Smooth muscle cell (in vitro differentiated cells): ENCODE data around the gene ALDH1L2. TPM values are rescaled to one million over a fixed set of nuclear protein-coding genes. Genes with fewer than 3 reads are reported as not detected.

ENCODE experiments used
- DNase-seq: peaks from one replicate; lab custom pipeline; 2025; ENCODE audit not compliant: unreplicated experiment; lab: John Stamatoyannopoulos, UW
- H2AFZ ChIP-seq: fragments of 200-600 bp; sonication (generic); 2 replicates; pipeline ENCODE4 v1.6.0; 2016; ENCODE audit warnings: antibody characterized with exemption, low read depth, mild to moderate bottlenecking
- H3F3A ChIP-seq: fragments of 200-600 bp; sonication (generic); 2 replicates; pipeline ENCODE4 v1.6.0; 2017; ENCODE audit warnings: antibody characterized with exemption, low read depth
- H3K27ac ChIP-seq: fragments of 200-600 bp; sonication (generic); 2 replicates; pipeline ENCODE4 v1.5.1; 2016; ENCODE audit warnings: low read depth, mild to moderate bottlenecking
- H3K27me3 ChIP-seq: fragments of 200-600 bp; sonication (generic); 2 replicates; pipeline ENCODE4 v1.6.1; 2016; ENCODE audit warnings: low read depth, mild to moderate bottlenecking
- H3K36me3 ChIP-seq: fragments of 200-600 bp; sonication (generic); 2 replicates; pipeline ENCODE4 v1.5.1; 2016; ENCODE audit warnings: low read depth
- H3K4me1 ChIP-seq: fragments of 200-600 bp; sonication (generic); 2 replicates; pipeline ENCODE4 v1.5.1; 2016; ENCODE audit warnings: low read depth
- H3K4me2 ChIP-seq: fragments of 200-600 bp; sonication (generic); 2 replicates; pipeline ENCODE4 v1.6.0; 2016; ENCODE audit warnings: mild to moderate bottlenecking
- H3K4me3 ChIP-seq: fragments of 200-600 bp; sonication (generic); 2 replicates; pipeline ENCODE4 v1.5.1; 2016; ENCODE audit warnings: mild to moderate bottlenecking
- H3K79me2 ChIP-seq: fragments of 200-600 bp; sonication (generic); 2 replicates; pipeline ENCODE4 v1.6.0; 2016; ENCODE audit warnings: low read depth, mild to moderate bottlenecking
- H3K9ac ChIP-seq: fragments of 200-600 bp; sonication (generic); 2 replicates; pipeline ENCODE4 v1.6.0; 2016; ENCODE audit warnings: low read depth
- H3K9me3 ChIP-seq: fragments of 200-600 bp; sonication (generic); replicated peaks from 2 replicates; pipeline ENCODE4 v1.5.1; 2016; ENCODE audit warnings: low read depth
- H4K20me1 ChIP-seq: fragments of 200-600 bp; sonication (generic); 2 replicates; pipeline ENCODE4 v1.6.0; 2016; ENCODE audit warnings: low read depth
- WGBS: methylation state at CpG from one replicate; pipeline ENCODE4 v1.1.7; 2016; ENCODE audit warnings: low lambda C conversion rate; 5-methylcytosine and 5-hydroxymethylcytosine counted together
- polyA plus RNA-seq: library from polyadenylated mRNA; unstranded; fragments of >200 nt; fragmentation: Nextera tagmentation; extraction: Ambion mirVana; gene quantifications from 2 replicates; pipeline ENCODE4 v1.2.1, GENCODE V29; 2016
- total RNA-seq: library from RNA; depleted of rRNA; stranded (reverse); fragments of >200 nt; gene quantifications from 2 replicates; pipeline ENCODE4 v1.2.3, GENCODE V29; 2014
- TF ChIP-seq, protein P1 (sequence below): fragments of 200-600 bp; sonication (generic); IDR thresholded peaks from 2 replicates; pipeline ENCODE4 v1.5.1; 2017; ENCODE audit warnings: borderline replicate concordance, mild to moderate bottlenecking, antibody characterized with exemption; ENCODE audit not compliant: insufficient read depth, poor library complexity, severe bottlenecking

ALDH1L2 gene
- total and polyA plus RNA-seq, 2 experiments from 2014 or later = 25.3 to 28.1 TPM

DNA sequence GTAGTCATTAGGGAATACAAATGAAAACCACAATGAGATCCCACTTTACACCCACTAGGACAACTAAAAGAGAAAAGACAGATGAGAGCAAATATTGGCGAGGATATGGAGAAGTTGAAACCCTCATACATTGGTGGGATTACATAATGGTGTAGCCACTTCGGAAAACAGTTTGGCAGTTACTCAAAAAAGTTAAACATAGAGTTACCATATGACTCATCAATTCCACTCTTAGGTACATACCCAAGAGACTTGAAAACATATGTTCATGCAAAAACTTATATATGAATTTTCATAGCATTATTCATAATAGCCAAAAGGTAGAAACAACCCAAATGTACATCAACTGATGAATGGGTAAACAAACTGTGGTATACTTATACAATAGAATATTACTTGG, 27.1 kb downstream of the ALDH1L2 start:
- Histone ChIP-seq H3K9ac (no peak overlapping the region), H3K36me3 (peaks cover 46% of the 10 kb centered on the region), H4K20me1 (no peaks in the 10 kb centered on the region), H3K4me3 (no peak overlapping the region), H3F3A (no peaks in the 10 kb centered on the region), H3K27me3 (no peaks in the 10 kb centered on the region), H3K9me3 (no peaks in the 10 kb centered on the region), H3K4me1 (no peaks in the 10 kb centered on the region), H3K27ac (no peak overlapping the region), H3K4me2 (no peak overlapping the region), H3K79me2 (no peaks in the 10 kb centered on the region), H2AFZ (no peak overlapping the region)
- TF ChIP-seq, protein P1, sequence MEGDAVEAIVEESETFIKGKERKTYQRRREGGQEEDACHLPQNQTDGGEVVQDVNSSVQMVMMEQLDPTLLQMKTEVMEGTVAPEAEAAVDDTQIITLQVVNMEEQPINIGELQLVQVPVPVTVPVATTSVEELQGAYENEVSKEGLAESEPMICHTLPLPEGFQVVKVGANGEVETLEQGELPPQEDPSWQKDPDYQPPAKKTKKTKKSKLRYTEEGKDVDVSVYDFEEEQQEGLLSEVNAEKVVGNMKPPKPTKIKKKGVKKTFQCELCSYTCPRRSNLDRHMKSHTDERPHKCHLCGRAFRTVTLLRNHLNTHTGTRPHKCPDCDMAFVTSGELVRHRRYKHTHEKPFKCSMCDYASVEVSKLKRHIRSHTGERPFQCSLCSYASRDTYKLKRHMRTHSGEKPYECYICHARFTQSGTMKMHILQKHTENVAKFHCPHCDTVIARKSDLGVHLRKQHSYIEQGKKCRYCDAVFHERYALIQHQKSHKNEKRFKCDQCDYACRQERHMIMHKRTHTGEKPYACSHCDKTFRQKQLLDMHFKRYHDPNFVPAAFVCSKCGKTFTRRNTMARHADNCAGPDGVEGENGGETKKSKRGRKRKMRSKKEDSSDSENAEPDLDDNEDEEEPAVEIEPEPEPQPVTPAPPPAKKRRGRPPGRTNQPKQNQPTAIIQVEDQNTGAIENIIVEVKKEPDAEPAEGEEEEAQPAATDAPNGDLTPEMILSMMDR = no peak
- WGBS = 95% methylated on average over 2 of the region's 2 CpGs
- DNase-seq = no peak

DNA sequence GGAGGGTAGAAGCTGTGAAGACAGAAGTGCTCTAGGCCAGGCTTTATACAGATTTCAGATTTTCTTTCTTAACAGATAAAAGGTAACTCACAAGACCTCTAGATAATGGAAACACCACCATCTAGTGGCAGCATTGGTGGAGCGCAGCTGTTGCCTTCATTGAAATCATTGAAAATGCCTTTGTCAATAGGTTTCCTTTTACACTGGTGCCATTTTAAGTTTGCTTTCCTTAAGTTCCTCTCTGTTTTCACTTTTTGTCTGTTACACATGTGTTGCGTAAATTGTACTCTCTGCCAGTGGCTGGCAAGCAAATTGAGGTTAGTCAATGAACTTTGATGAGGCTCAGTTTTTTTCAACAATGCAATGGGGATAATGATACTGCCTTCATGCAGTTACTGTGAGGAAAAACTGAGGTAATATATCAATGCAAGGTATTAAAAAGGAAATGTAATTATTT, 31.1 kb downstream of the ALDH1L2 start:
- H3K9ac ChIP-seq = no peak overlapping the region
- H3K27me3 ChIP-seq = no peaks in the 10 kb centered on the region
- 17% methylated on average over 2 of the region's 2 CpGs for WGBS
- H3K9me3 ChIP-seq = no peaks in the 10 kb centered on the region
- peaks cover 51% of the 10 kb centered on the region for H3K36me3 ChIP-seq
- H3F3A ChIP-seq = no peaks in the 10 kb centered on the region
- TF ChIP-seq, protein P1 = peak; percentile 88
- no peaks in the 10 kb centered on the region for H3K79me2 ChIP-seq
- no peak for DNase-seq
- H4K20me1 ChIP-seq = no peaks in the 10 kb centered on the region
- no peak overlapping the region for H3K4me2 ChIP-seq
- no peaks in the 10 kb centered on the region for H3K4me1 ChIP-seq
- H3K27ac ChIP-seq = no peak overlapping the region
- H2AFZ ChIP-seq = no peak overlapping the region
- no peak overlapping the region for H3K4me3 ChIP-seq

DNA sequence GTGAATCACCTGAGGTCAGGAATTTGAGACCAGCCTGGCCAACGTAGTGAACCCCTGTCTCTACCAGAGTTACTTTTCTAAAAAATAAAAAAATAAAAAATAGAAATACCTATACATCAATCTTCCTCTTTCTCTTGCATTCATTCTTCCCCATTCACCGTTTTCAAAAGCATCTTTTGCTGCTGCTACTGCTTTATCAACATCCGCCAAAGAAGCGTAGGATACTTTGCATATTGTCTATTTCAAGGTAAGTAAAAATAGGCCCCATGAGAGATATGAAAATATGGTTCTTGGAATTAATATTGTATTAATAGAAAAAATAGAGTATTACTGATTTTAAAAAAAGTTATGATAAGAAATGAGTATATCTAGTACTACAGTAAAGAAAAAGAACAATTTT, 32.3 kb downstream of the ALDH1L2 start:
- no peak overlapping the region for H2AFZ ChIP-seq
- H3K4me3 ChIP-seq = no peak overlapping the region
- DNase-seq = no peak
- H3K27ac ChIP-seq = no peak overlapping the region
- H3K27me3 ChIP-seq = no peaks in the 10 kb centered on the region
- no peak overlapping the region for H3K9ac ChIP-seq
- WGBS = 97% methylated on average over 4 of the region's 4 CpGs
- no peaks in the 10 kb centered on the region for H3K79me2 ChIP-seq
- H3K4me2 ChIP-seq = no peak overlapping the region
- H3F3A ChIP-seq = no peaks in the 10 kb centered on the region
- peaks cover 51% of the 10 kb centered on the region for H3K36me3 ChIP-seq
- TF ChIP-seq, protein P1 = no peak
- H4K20me1 ChIP-seq = no peaks in the 10 kb centered on the region
- H3K9me3 ChIP-seq = no peaks in the 10 kb centered on the region
- H3K4me1 ChIP-seq = no peaks in the 10 kb centered on the region

GRCh38 chr12:105048315-105048714, 35.9 kb downstream of the ALDH1L2 start:
- Histone ChIP-seq H3F3A (no peaks in the 10 kb centered on the region), H3K4me2 (no peak overlapping the region), H2AFZ (no peak overlapping the region), H3K9me3 (no peaks in the 10 kb centered on the region), H4K20me1 (no peaks in the 10 kb centered on the region), H3K36me3 (peaks cover 42% of the 10 kb centered on the region), H3K4me3 (no peak overlapping the region), H3K79me2 (no peaks in the 10 kb centered on the region), H3K9ac (no peak overlapping the region), H3K27me3 (no peaks in the 10 kb centered on the region), H3K27ac (no peak overlapping the region), H3K4me1 (no peaks in the 10 kb centered on the region)
- 96% methylated on average over 1 of the region's 1 CpG for WGBS
- DNase-seq = no peak
- TF ChIP-seq, protein P1 = no peak
